Motor neuron (in vitro differentiated cells): ENCODE data around the gene SNF8. TPM values are rescaled to one million over a fixed set of nuclear protein-coding genes. Genes with fewer than 3 reads are reported as not detected.
A peak's percentile ranks its signal among the peaks of the same experiment; 100 is the strongest.

Source experiments
- ATAC-seq, 8 experiments: fragments of 200-7000 bp; cut with Tn5 transposase; replicated peaks in 6 of 8; 2 replicates each; pipeline ENCODE4 v1.8.0; 2021; ENCODE audit warnings: mild to moderate bottlenecking in 8 of 8, moderate library complexity in 8 of 8
- H3K27ac ChIP-seq, 2 donors: fragments of 250-450 bp; sonication (Bioruptor Pico); 2 replicates each; pipeline ENCODE4 v1.9.0; 2021; ENCODE audit warnings: antibody characterized with exemption in 2 of 2, mild to moderate bottlenecking in 2 of 2, moderate library complexity in 1 of 2
- H3K4me1 ChIP-seq, 2 donors: fragments of 250-450 bp; sonication (Bioruptor Pico); replicated peaks in 1 of 2; 2 replicates each; pipeline ENCODE4 v1.6.1; 2021; ENCODE audit warnings: antibody characterized with exemption in 2 of 2, mild to moderate bottlenecking in 2 of 2, moderate library complexity in 1 of 2
- H3K4me3 ChIP-seq, 5 donors: fragments of 250-450 bp; sonication (Bioruptor Pico); 2 replicates each; pipeline ENCODE4 v1.9.0; 2021; ENCODE audit warnings: antibody characterized with exemption in 5 of 5, mild to moderate bottlenecking in 5 of 5, moderate library complexity in 4 of 5
- WGBS, 10 experiments: fragments of 450-650 bp; shearing (Covaris generic); methylation state at CpG; one replicate each; pipeline ENCODE4 v1.0.0; 2022; 5-methylcytosine and 5-hydroxymethylcytosine counted together
- in situ Hi-C, 9 experiments: fragments of 400-800 bp; cut with MboI; loops; one replicate each; pipeline ENCODE4 v1.15.0; 2021; ENCODE audit warnings: low sequenced_read_pairs in 9 of 9, low pct_unique_long_range_greater_than_20kb in 2 of 9; ENCODE audit not compliant: unreplicated experiment in 9 of 9
- total RNA-seq, 8 experiments: library from RNA; unstranded; fragments of 300-600 nt; gene quantifications; 2 replicates each; pipeline versions ENCODE4 v1.2.3 to v1.2.4, GENCODE V29; 2022

The SNF8 gene, protein sequence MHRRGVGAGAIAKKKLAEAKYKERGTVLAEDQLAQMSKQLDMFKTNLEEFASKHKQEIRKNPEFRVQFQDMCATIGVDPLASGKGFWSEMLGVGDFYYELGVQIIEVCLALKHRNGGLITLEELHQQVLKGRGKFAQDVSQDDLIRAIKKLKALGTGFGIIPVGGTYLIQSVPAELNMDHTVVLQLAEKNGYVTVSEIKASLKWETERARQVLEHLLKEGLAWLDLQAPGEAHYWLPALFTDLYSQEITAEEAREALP
- 100 to 1,000 TPM in 1 of 8 experiments, 10 to 100 TPM in 7; 57.8 to 109 (median 71.2) TPM for total RNA-seq

GRCh38 chr17:48944515-48945260, at the start of gene SNF8:
TSS of gene SNF8 (minus strand) at chr17:48944842. CDS start at chr17:48944734, 108 bp downstream.
- in situ Hi-C loops, result no loop called here
- 0 to 20% (median 5%) methylated on average over 2 to 25 of the region's 55 CpGs; no CpG with 5 or more reads in 1 of the 10 experiments for whole genome bisulfite sequencing, 10 experiments
- ATAC-seq, result peak; percentile 93 to 97 (median 94)
- H3K27ac ChIP-seq, result peak within 1 kb of the TSS; percentile 85 to 96
- H3K4me1 ChIP-seq, result peaks cover 16 to 17% of the 10 kb centered on the region in 2 donors
- H3K4me3 ChIP-seq, result peak within 1 kb of the TSS; percentile 81 to 95 (median 88)

GRCh38 chr17:48993951-48994350, 49.3 kb upstream of the SNF8 start:
- H3K4me3 ChIP-seq, result no peak overlapping the region
- in situ Hi-C loops, result no loop called here
- no peaks in the 10 kb centered on the region for H3K4me1 ChIP-seq
- no peak for ATAC-seq
- no peak overlapping the region for H3K27ac ChIP-seq

DNA sequence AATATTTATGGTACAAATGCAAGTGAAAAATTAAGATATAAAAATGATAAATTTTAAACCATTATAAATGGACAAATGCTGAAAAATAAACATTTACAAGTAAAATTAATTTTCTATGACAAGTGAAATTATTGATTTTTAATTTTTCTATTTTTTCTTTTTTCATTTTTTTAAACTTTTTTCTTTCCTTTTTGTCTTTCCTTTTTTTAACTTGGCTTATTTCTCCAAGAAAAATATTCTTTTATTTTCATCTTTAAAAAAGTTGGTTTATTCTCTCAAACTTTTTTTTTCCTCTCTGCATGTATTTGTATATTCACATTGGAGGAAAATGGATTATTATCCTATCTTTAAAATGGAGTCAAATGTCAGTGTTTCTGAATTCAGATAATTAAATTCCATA, 48.7 kb upstream of the SNF8 start:
- Histone ChIP-seq H3K27ac (no peak overlapping the region), H3K4me3 (no peak overlapping the region), H3K4me1 (no peaks in the 10 kb centered on the region)
- ATAC-seq, result no peak
- in situ Hi-C loops, result no loop called here

GRCh38 chr17:48992444-48992843, 47.8 kb upstream of the SNF8 start:
- ATAC-seq, result no peak
- Histone ChIP-seq H3K4me3 (no peak overlapping the region), H3K4me1 (no peaks in the 10 kb centered on the region), H3K27ac (no peak overlapping the region)
- in situ Hi-C loops, result no loop called here
- 4 to 57% (median 23%) methylated on average over 1 to 2 of the region's 2 CpGs for whole genome bisulfite sequencing, 10 experiments

GRCh38 chr17:48990882-48991357, 46.3 kb upstream of the SNF8 start:
- in situ Hi-C loops, result no loop called here
- no peak overlapping the region for H3K4me3 ChIP-seq
- WGBS, 10 experiments, result 0 to 32% (median 8%) methylated on average over 2 of the region's 2 CpGs; no CpG with 5 or more reads in 5 of the 10 experiments
- H3K27ac ChIP-seq, result no peak overlapping the region
- H3K4me1 ChIP-seq, result no peaks in the 10 kb centered on the region
- no peak for ATAC-seq

GRCh38 chr17:48989100-48989499, 44.5 kb upstream of the SNF8 start:
- H3K4me3 ChIP-seq, result no peak overlapping the region
- H3K4me1 ChIP-seq, result no peaks in the 10 kb centered on the region
- in situ Hi-C loops, result no loop called here
- no peak for ATAC-seq
- WGBS, 10 experiments, result 8 to 100% (median 93%) methylated on average over 1 to 4 of the region's 4 CpGs; no CpG with 5 or more reads in 1 of the 10 experiments
- no peak overlapping the region for H3K27ac ChIP-seq

DNA sequence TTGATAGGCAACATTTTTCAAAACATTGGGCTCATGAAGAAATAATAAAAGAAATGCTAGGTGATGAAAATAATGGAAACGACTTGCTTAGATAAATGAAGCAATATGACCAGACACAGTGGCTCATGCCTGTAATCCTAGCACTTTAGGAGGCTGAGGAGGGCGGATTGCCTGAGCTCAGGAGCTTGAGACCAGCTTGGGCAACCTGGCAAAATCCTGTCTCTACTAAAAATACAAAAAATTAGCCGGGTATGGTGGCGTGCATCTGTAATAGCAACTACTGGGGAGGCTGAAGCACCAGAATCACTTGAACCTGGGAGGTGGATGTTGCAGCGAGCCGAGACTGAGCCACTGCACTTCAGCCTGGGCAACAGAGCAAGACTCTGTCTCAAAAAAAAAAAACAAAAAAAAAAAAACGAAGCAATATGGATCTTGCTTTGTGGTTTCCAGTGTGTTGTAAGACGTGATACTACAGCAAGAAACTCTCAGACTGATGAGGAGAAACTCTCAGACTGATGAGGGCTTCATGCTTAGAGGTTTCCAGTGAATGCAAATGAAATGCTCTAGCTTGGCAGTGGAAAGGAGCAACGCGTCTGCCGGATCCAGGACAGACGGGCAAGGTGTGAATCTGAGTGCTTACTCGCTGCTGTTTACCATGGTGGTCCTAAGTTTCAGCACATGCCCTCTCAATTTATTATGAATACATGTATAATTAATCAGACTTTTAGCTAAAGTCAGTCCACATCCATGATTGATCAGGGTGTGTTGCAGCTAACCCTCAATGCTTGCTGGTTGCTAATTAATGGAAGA, 41.0 kb upstream of the SNF8 start:
- in situ Hi-C loops, result no loop called here
- no peaks in the 10 kb centered on the region for H3K4me1 ChIP-seq
- WGBS, 10 experiments, result 7 to 89% (median 78%) methylated on average over 1 to 13 of the region's 13 CpGs; no CpG with 5 or more reads in 2 of the 10 experiments
- no peak for ATAC-seq
- H3K4me3 ChIP-seq, result no peak overlapping the region
- H3K27ac ChIP-seq, result no peak overlapping the region

- H3K27ac ChIP-seq, result no peak overlapping the region
- in situ Hi-C loops, result no loop called here
- H3K4me3 ChIP-seq, result no peak overlapping the region
- WGBS, 10 experiments, result 60 to 100% (median 87%) methylated on average over 1 to 3 of the region's 3 CpGs; no CpG with 5 or more reads in 6 of the 10 experiments
- ATAC-seq, result no peak
- no peaks in the 10 kb centered on the region for H3K4me1 ChIP-seq
Measured at GRCh38 chr17:48981927-48982539, 37.4 kb upstream of the SNF8 start.

DNA sequence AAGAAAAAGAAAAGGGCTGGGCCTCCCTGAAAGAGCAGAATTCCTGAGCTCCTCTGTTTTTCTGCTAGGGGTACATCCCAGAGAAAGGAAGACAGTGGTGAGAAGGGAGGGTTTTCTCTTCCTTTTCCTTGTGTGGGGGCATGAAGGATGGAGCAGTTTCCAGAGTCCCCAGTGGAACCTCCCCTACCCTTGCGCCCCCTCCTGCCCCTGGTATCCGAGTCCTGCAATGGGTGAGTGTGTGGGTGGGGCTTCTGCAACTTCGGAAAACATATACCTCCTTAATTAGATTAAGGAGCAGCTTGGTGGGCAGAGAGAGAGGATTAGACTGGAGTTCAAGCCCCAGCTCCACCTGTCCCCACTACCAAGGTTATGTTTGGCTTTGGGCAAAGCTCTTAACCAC, 29.2 kb upstream of the SNF8 start:
- no peak for ATAC-seq
- 58 to 83% methylated on average over 1 to 2 of the region's 3 CpGs; no CpG with 5 or more reads in 8 of the 10 experiments for WGBS, 10 experiments
- Histone ChIP-seq H3K27ac (no peak overlapping the region), H3K4me1 (peaks cover 0 to 10% of the 10 kb centered on the region in 2 donors), H3K4me3 (no peak overlapping the region)
- in situ Hi-C loops, result no loop called here

DNA sequence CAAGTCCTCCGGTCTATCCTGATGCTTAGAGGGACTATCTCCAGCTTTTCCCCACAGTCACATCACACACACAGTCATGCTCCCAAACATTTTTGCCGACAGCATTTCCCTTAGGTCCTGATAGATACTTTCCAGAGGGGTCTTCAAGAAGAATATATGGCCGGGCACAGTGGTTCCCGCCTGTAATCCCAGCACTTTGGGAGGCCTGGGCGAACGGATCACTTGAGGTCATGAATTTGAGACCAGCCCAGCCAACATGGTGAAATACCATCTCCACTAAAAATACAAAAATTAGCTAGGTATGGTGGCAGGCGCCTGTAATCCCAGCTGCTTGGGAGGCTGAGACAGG, 28.1 kb upstream of the SNF8 start:
- WGBS, 10 experiments, result 0 to 100% (median 73%) methylated on average over 1 to 6 of the region's 7 CpGs; no CpG with 5 or more reads in 3 of the 10 experiments
- Histone ChIP-seq H3K4me3 (no peak overlapping the region), H3K27ac (no peak overlapping the region), H3K4me1 (peaks cover 0 to 10% of the 10 kb centered on the region in 2 donors)
- in situ Hi-C loops, result no loop called here
- ATAC-seq, result no peak

- no peak overlapping the region for H3K4me3 ChIP-seq
- peaks cover 0 to 10% of the 10 kb centered on the region in 2 donors for H3K4me1 ChIP-seq
- 67 to 100% (median 83%) methylated on average over 1 to 9 of the region's 12 CpGs; no CpG with 5 or more reads in 3 of the 10 experiments for WGBS, 10 experiments
- H3K27ac ChIP-seq, result no peak overlapping the region
- no peak for ATAC-seq
- in situ Hi-C loops, result no loop called here
Measured at GRCh38 chr17:48970865-48971687, 26.4 kb upstream of the SNF8 start.

DNA sequence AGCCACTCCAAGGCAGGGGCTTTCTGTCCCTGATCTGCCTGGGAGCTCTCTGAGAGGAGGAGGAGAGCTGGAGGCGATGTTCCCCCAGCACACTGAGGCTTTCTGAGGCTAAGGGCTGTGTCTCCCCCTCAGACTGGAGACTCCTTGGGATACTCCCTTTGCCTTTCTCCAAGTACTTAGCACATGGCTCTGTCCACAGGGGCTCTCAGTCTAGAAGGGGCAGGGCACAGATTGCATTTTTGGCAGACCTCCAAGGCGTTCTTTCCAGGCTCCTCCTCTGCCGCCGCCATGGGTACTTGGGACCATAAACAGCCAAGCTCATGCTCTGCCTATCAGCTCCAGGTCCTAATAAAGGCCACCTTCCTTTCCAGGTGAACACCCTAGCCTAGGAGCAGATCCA, 25.6 kb upstream of the SNF8 start:
- in situ Hi-C loops, result no loop called here
- ATAC-seq, result peak in 4 of 8 experiments; percentile 9 to 82 (median 50)
- WGBS, 10 experiments, result 28 to 53% (median 40%) methylated on average over 1 to 4 of the region's 4 CpGs; no CpG with 5 or more reads in 7 of the 10 experiments
- Histone ChIP-seq H3K4me1 (peaks cover 0 to 10% of the 10 kb centered on the region in 2 donors), H3K27ac (no peak overlapping the region), H3K4me3 (no peak overlapping the region)
